Measurements from ENCODE around the gene HEMGN. TPM values are rescaled to one million over a fixed set of nuclear protein-coding genes. Genes with fewer than 3 reads are reported as not detected.
A peak's percentile ranks its signal among the peaks of the same experiment; 100 is the strongest.

Gene HEMGN
- total RNA-seq, 1 donor from 2014 or later: 30.3 TPM

- no peak for DNase-seq (ENCODE audit: low spot score)
These were observed 4.5 kb downstream of the HEMGN start for GRCh38 chr9:97933297-97933998.

DNA sequence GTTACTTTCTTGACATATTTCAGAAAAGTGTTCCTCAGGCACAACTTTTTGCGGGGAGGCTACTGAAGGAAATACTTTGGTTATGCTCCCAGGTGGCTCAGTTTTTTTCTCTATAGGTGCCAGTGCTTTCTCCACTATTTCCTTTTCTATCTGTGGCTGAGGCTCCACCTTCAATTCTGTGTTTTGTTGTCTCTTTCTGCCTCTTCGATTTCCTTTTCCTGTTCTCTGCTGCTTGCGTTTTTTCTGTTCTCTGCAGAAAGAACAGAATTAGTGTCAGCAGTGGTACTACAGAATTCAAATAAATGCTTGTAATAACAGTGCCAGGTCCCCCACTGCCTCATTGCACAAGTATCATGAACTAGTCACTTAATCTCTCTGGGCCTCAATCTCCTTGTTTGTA, 7.0 kb downstream of the HEMGN start:
- DNase-seq (ENCODE audit: low spot score): no peak

DNA sequence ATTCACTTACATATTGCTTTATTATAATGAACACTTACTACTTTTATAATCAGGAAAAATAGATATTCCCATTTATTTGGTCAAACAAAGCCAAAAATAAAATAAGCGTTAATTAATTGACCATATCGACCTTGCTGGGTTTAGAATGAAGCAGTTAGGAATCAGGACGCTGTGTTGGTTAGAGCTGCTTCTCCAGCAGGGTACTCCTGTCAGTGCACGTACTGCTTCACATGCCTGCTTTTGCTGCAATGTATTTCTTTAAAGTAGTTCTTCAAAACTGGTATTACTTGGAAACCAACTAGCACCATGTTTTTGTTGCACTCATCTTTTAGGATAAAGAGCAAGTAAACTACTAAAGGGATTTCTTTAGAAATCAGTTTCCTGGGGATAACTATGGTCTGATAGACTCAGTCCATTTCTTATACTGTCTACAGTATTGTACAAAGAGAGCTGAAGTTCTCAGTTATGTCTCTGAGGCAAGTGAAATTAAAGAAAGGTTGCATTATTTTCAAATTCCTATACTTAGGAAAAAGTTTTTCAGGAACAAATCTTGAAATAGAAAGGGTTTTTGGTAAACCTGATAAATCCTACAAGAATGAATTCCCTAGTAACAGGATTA, 8.9 kb downstream of the HEMGN start:
- DNase-seq (ENCODE audit: low spot score): no peak

- DNase-seq (ENCODE audit: low spot score): no peak
These were observed 12.3 kb downstream of the HEMGN start for GRCh38 chr9:97925497-97926334.

DNA sequence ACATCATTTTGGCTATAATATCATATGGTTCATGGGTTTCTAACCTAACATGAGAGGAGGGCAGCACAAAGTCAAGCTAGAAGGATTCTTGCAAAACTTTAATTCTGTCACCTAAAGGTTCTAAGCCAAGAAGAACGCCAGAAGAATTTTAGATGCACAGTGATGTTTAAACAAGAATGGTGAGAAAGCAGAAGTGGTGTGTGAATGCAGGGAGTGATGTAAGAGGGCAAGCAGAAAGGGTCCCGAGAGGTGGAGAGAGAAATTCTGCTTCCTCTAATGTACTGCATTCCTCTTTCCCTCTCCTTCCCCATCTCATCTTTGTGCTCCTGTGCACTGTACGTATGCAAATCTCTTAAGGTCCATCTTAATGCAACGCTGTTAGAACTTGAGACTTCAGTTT, 13.6 kb downstream of the HEMGN start:
- DNase-seq (ENCODE audit: low spot score): no peak

DNA sequence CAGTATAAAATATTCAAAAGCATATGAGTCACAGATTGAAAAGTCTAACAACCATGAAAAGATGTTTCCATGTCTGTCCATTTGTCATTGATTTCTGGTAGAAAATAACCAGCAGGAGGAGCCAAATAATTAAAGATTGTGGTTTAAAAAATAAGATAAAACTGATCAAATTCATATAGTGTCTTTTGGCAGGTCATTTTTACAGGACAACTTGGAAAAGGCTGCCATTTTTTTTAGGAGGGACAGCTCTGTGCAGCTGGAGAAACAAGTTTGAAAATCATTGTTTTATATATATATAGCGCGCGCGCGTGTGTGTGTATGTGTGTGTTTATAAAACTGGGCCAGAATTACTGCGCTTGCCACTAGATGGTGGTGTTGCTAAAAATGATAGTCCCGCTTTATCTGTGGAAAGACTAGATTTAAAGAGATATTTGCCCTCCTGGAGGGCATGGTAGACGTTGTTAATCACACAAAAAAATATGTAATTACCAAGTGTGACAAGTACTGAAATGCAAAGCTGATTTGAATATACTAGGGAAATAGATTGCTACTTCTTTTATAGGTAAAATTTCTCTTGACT, 14.4 kb downstream of the HEMGN start:
- peak; percentile 88 for DNase-seq (ENCODE audit: low spot score)

DNA sequence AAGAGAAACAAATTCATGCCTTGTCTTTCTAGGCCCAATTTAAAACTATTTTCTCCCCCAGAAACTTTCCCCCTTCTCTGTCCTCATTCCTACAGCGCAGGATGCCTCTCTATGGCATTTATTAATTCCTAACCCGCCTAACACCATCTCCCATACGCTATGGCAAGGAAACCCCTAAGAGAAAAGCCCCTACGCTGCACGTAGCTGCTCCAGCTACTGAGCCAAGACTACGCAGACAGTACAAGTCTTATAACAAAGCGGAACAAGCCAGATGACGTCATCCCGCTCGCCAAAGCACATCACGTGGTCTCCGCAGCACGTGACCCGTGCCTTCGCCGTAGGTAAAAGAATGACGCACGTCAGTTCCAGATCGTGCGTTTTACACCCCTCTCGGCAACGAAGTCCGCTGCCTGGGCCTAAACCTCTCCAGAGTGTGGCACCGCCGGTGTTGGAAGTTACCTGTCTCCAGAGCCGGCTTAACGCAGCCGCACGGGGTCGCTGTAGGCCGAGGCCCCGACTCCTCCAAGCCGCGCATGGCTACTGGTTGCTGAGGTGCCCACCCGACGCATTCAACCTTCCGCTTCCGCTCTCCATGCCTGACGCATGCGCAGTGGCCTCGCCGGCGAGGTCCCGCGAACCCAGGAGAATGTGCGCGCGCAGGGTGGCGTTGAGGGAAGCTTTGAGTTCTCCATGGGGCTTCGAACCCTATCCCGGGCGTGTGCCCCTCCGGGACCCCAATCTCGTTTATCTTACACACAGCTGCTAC, 15.8 kb downstream of the HEMGN start, which contains the start of gene TRMO:
TRMO (minus strand) TSS at position 542 of the 766 bp plus-strand sequence; CDS start at position 535, 7 bp downstream.
- DNase-seq (ENCODE audit: low spot score): peak; percentile 99

GRCh38 chr9:97919217-97919813, 18.7 kb downstream of the HEMGN start:
- DNase-seq (ENCODE audit: low spot score): no peak

GRCh38 chr9:97918611-97919010, 19.4 kb downstream of the HEMGN start:
- no peak for DNase-seq (ENCODE audit: low spot score)

GRCh38 chr9:97911970-97912369, 26.0 kb downstream of the HEMGN start:
- no peak for DNase-seq (ENCODE audit: low spot score)

DNA sequence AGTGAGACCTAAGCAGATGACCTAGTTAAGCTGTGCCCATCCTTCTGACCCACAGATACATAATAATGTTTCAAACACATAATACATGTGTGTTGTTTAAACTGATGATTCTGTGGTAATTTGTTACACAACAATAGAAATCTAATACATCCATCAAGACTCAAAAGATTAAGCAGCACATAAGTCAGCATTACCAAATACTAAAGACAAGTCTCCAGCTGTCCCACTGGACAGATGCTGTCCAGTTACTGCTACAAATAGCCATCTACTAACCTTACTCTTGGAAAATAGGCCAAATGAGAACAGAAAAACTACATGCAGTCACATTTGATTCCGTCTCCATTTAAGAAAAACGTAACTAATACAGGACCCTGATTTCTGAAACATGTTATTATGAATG, 26.4 kb downstream of the HEMGN start:
- DNase-seq (ENCODE audit: low spot score): no peak

- no peak for DNase-seq (ENCODE audit: low spot score)
These were observed 27.6 kb downstream of the HEMGN start for GRCh38 chr9:97910357-97910756.

DNA sequence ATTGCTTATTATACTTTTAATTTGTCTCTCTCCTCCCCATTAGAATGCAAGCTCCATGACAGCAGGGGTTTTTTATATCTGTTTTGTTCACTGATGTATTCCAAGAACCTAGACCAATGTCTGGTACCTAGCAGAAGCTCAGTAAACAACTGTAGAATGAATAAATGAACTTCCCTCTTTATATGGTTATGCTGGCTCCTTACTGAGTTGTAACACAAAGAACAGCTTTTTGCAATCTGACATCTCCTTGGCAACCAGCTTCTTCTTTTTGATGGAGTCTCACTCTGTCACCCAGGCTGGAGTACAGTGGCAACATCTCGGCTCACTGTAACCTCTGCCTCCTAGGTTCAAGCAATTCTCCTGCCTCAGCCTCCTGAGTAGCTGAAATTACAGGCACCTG, 29.3 kb downstream of the HEMGN start:
- no peak for DNase-seq (ENCODE audit: low spot score)

GRCh38 chr9:97907632-97908031, 30.3 kb downstream of the HEMGN start:
- DNase-seq (ENCODE audit: low spot score): no peak

GRCh38 chr9:97907046-97907445, 30.9 kb downstream of the HEMGN start:
- no peak for DNase-seq (ENCODE audit: low spot score)

DNA sequence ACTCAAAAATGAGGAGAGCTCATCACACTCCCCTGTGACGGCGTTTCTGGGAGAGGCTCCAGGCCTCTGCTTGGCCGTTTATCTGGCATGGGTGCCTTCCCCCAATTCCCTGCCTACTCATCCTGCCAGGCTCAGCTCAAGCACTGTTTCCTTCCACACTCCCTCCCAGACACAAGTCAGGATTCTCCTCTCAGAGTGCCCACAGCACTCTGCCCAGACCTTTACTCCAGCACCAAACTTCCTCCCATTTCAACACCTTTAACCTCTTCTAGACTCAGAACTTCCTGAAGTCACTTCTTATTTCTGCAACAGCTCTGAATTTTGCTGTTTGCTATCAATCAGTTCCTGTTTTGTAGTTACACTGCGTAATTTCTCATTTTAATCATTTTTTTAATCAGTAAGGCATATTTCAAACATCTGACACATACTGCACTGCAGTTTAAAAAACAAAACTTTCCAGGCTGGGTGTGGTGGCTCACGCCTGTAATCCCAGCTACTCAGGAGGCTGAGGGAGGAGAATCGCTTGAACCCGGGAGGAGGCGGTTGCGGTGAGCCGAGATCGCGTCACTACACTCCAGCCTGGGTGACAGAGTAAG, 31.6 kb downstream of the HEMGN start:
- no peak for DNase-seq (ENCODE audit: low spot score)

GRCh38 chr9:97905228-97905627, 32.7 kb downstream of the HEMGN start:
- no peak for DNase-seq (ENCODE audit: low spot score)

- DNase-seq (ENCODE audit: low spot score): no peak
These were observed 33.2 kb downstream of the HEMGN start for GRCh38 chr9:97904725-97905124.

GRCh38 chr9:97903177-97903576, 34.8 kb downstream of the HEMGN start:
- no peak for DNase-seq (ENCODE audit: low spot score)

GRCh38 chr9:97900738-97901565, 37.0 kb downstream of the HEMGN start:
- peak; percentile 42 for DNase-seq (ENCODE audit: low spot score)

Data from umbilical cord (tissue), 2 donors.